Activated CD8-positive, alpha-beta T cell treated with anti-CD3 and anti-CD28 coated beads for 36 hours (primary cell): Measurements from ENCODE around the gene NCBP3. TPM values are rescaled to one million over a fixed set of nuclear protein-coding genes. Genes with fewer than 3 reads are reported as not detected.
A peak's percentile ranks its signal among the peaks of the same experiment; 100 is the strongest.
"Not testable (repeated sequence)": the region's sequence is repeated elsewhere in the genome, so short reads cannot be mapped to it uniquely, and the experiment has no call there.

Source experiments
- ATAC-seq: fragments of 200-7000 bp; cut with Tn5 transposase; one replicate; pipeline ENCODE4 v1.10.0; 2021; ENCODE audit warnings: mild to moderate bottlenecking, moderate library complexity
- CTCF ChIA-PET: fragments of 350-600 bp; sonication (Branson Sonifier 250); formaldehyde crosslinking; loops from one replicate; lab custom pipeline; 2021; ENCODE audit warnings: antibody characterized with exemption; lab: Charles Lee
- POLR2A ChIA-PET: fragments of 350-600 bp; sonication (Branson Sonifier 250); formaldehyde crosslinking; loops from one replicate; lab custom pipeline; 2021; ENCODE audit warnings: antibody characterized with exemption; lab: Charles Lee
- DNase-seq: peaks from one replicate; pipeline ENCODE4 v3.0.0-alpha.2; 2020
- H3K27ac Mint-ChIP-seq: one replicate; pipeline ENCODE4 v1.8.0; 2021; ENCODE audit warnings: mild to moderate bottlenecking, mixed read lengths
- H3K27me3 Mint-ChIP-seq: one replicate; pipeline ENCODE4 v1.8.0; 2021; ENCODE audit warnings: mixed read lengths
- H3K36me3 Mint-ChIP-seq: one replicate; pipeline ENCODE4 v1.8.0; 2021; ENCODE audit warnings: low read depth, mixed read lengths
- H3K4me1 Mint-ChIP-seq: one replicate; pipeline ENCODE4 v1.8.0; 2021; ENCODE audit warnings: low read depth, mixed read lengths
- H3K4me3 Mint-ChIP-seq: one replicate; pipeline ENCODE4 v1.8.0; 2021; ENCODE audit warnings: mild to moderate bottlenecking, moderate library complexity, mixed read lengths
- H3K9me3 Mint-ChIP-seq: one replicate; pipeline ENCODE4 v1.8.0; 2021; ENCODE audit warnings: mixed read lengths
- intact Hi-C: fragments of 100-400 bp; cut with micrococcal nuclease; formaldehyde crosslinking; loops from one replicate; pipeline ENCODE4 v1.10.0; 2022
- total RNA-seq, 2 experiments: library from RNA; stranded (reverse); gene quantifications; one replicate each; pipeline ENCODE4 v1.2.3, GENCODE V29; 2021
- TF ChIP-seq, protein P1 (sequence below): fragments of 200-600 bp; IDR thresholded peaks from one replicate; pipeline ENCODE4 v1.8.0; 2022; ENCODE audit warnings: antibody characterized with exemption, mild to moderate bottlenecking

The NCBP3 gene
- total RNA-seq, 2 experiments from 2014 or later, result 34.7 to 41.1 TPM

GRCh38 chr17:3788200-3788599 is 57.8 kb downstream of the NCBP3 start:
- intact Hi-C loops, result no loop called here
- ChIA-PET POLR2A (interaction anchor here (1.5 to 1.9 kb wide), 2 partner anchors 19 to 57 kb away, joined by 4 to 6 read pairs; no protein-coding TSS in a partner anchor), CTCF (interaction anchor here (1.6 kb wide), 1 partner anchor 51 kb away, joined by 8 read pairs; no protein-coding TSS in a partner anchor)
- H3K36me3 Mint-ChIP-seq, result peaks cover 2% of the 10 kb centered on the region
- H3K9me3 Mint-ChIP-seq, result no peaks in the 10 kb centered on the region
- H3K27me3 Mint-ChIP-seq, result no peaks in the 10 kb centered on the region
- peaks cover 32% of the 10 kb centered on the region for H3K4me1 Mint-ChIP-seq
- H3K4me3 Mint-ChIP-seq, result no peak overlapping the region
- DNase-seq (no peak), ATAC-seq (peak; percentile 35)
- TF ChIP-seq, protein P1, sequence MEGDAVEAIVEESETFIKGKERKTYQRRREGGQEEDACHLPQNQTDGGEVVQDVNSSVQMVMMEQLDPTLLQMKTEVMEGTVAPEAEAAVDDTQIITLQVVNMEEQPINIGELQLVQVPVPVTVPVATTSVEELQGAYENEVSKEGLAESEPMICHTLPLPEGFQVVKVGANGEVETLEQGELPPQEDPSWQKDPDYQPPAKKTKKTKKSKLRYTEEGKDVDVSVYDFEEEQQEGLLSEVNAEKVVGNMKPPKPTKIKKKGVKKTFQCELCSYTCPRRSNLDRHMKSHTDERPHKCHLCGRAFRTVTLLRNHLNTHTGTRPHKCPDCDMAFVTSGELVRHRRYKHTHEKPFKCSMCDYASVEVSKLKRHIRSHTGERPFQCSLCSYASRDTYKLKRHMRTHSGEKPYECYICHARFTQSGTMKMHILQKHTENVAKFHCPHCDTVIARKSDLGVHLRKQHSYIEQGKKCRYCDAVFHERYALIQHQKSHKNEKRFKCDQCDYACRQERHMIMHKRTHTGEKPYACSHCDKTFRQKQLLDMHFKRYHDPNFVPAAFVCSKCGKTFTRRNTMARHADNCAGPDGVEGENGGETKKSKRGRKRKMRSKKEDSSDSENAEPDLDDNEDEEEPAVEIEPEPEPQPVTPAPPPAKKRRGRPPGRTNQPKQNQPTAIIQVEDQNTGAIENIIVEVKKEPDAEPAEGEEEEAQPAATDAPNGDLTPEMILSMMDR, result no peak
- peak overlapping the region; percentile 46 for H3K27ac Mint-ChIP-seq

- H3K4me1 Mint-ChIP-seq, result peaks cover 14% of the 10 kb centered on the region
- H3K27ac Mint-ChIP-seq, H3K36me3 Mint-ChIP-seq, POLR2A ChIA-PET, H3K9me3 Mint-ChIP-seq, DNase-seq, ATAC-seq, intact Hi-C loops, CTCF ChIA-PET, H3K27me3 Mint-ChIP-seq, H3K4me3 Mint-ChIP-seq: not testable (repeated sequence)
Observed at GRCh38 chr17:3785323-3785722, 60.7 kb downstream of the NCBP3 start.

DNA sequence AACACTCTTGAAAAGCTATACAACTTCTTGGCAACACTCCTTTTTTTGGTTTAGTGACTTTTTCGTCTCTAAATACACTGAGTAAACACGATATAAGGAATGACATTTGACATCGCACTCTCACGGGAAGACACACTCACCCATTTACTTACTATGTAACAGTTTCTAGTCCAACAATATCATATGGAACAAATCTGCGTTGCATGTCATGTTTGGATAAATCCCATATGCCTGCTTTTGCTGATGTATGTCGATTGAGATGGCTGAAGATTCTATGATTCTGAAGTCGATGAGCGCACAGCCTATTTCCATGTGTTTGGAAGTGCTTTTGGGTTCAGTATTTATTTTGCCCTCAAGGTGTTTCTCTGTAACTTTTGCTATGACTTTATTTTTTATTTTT is 63.3 kb downstream of the NCBP3 start:
- TF ChIP-seq, protein P1, result no peak
- ChIA-PET POLR2A (no interaction called here), CTCF (interaction anchor here (1.0 to 1.6 kb wide), 2 partner anchors 44 to 45 kb away, joined by 4 to 5 read pairs; no protein-coding TSS in a partner anchor)
- H3K27me3 Mint-ChIP-seq, result no peaks in the 10 kb centered on the region
- H3K4me1 Mint-ChIP-seq, result peaks cover 3% of the 10 kb centered on the region
- H3K4me3 Mint-ChIP-seq, result no peak overlapping the region
- H3K9me3 Mint-ChIP-seq, result no peaks in the 10 kb centered on the region
- H3K36me3 Mint-ChIP-seq, result no peaks in the 10 kb centered on the region
- H3K27ac Mint-ChIP-seq, result no peak overlapping the region
- DNase-seq (no peak), ATAC-seq (no peak)
- intact Hi-C loops, result no loop called here

- TF ChIP-seq, protein P1, result no peak
- Mint-ChIP-seq H3K4me3 (no peak overlapping the region), H3K4me1 (peaks cover 3% of the 10 kb centered on the region), H3K9me3 (no peaks in the 10 kb centered on the region), H3K27ac (no peak overlapping the region), H3K27me3 (no peaks in the 10 kb centered on the region), H3K36me3 (no peaks in the 10 kb centered on the region)
- CTCF ChIA-PET, result interaction anchor here (0.6 to 1.6 kb wide), 6 partner anchors 31 to 47 kb away, joined by 3 to 6 read pairs (median 4); no protein-coding TSS in a partner anchor
- no peak for ATAC-seq
- DNase-seq, result no peak
- POLR2A ChIA-PET, result interaction anchor here (0.6 to 1.2 kb wide), 2 partner anchors 9 to 23 kb away, joined by 3 read pairs; no protein-coding TSS in a partner anchor
- intact Hi-C loops, result no loop called here
Observed at GRCh38 chr17:3780986-3781385, 65.1 kb downstream of the NCBP3 start.

- Mint-ChIP-seq H3K27me3 (no peaks in the 10 kb centered on the region), H3K4me1 (peaks cover 3% of the 10 kb centered on the region), H3K9me3 (no peaks in the 10 kb centered on the region), H3K4me3 (no peak overlapping the region), H3K27ac (no peak overlapping the region), H3K36me3 (no peaks in the 10 kb centered on the region)
- ATAC-seq (no peak), DNase-seq (no peak)
- TF ChIP-seq, protein P1, result no peak
- intact Hi-C loops, result no loop called here
- CTCF ChIA-PET, result interaction anchor here (1.2 kb wide), 1 partner anchor 40 kb away, joined by 7 read pairs; no protein-coding TSS in a partner anchor
- POLR2A ChIA-PET, result no interaction called here
Observed at GRCh38 chr17:3777366-3778120, 68.5 kb downstream of the NCBP3 start.
